Stimulated activated CD4-positive, alpha-beta T cell treated with anti-CD3 and anti-CD28 coated beads, Interleukin-12 subunit alpha, Interleukin-12 subunit beta, amount 100 ng/mL, for 4 hours (primary cell): ENCODE measurements around the gene EAF1.
"Not testable (repeated sequence)": the region's sequence is repeated elsewhere in the genome, so short reads cannot be mapped to it uniquely, and the experiment has no call there.

Experiments used
- DNase-seq: peaks from one replicate; pipeline ENCODE4 v3.0.0-alpha.2; 2020

The EAF1 gene

GRCh38 chr3:15409239-15409638, 18.2 kb upstream of the EAF1 start:
- DNase-seq, result no peak

GRCh38 chr3:15409774-15410173, 17.6 kb upstream of the EAF1 start:
- no peak for DNase-seq

GRCh38 chr3:15410966-15411365, 16.4 kb upstream of the EAF1 start:
- not testable (repeated sequence) for DNase-seq

GRCh38 chr3:15420871-15421270, 6.5 kb upstream of the EAF1 start:
- no peak for DNase-seq

- no peak for DNase-seq
These were observed 749 bp upstream of the EAF1 start for GRCh38 chr3:15426579-15427118.

GRCh38 chr3:15427981-15428380, 583 bp downstream of the EAF1 start:
- no peak for DNase-seq

GRCh38 chr3:15428539-15428938, 1.1 kb downstream of the EAF1 start:
- no peak for DNase-seq

GRCh38 chr3:15429080-15429479, 1.7 kb downstream of the EAF1 start:
- DNase-seq, result no peak

GRCh38 chr3:15430624-15431023, 3.2 kb downstream of the EAF1 start:
- DNase-seq, result no peak

GRCh38 chr3:15431256-15431837, 3.9 kb downstream of the EAF1 start:
- no peak for DNase-seq

GRCh38 chr3:15433531-15433930, 6.1 kb downstream of the EAF1 start:
- DNase-seq, result no peak

- no peak for DNase-seq
These were observed 7.4 kb downstream of the EAF1 start for GRCh38 chr3:15434756-15435155.

- DNase-seq, result no peak
These were observed 8.8 kb downstream of the EAF1 start for GRCh38 chr3:15436246-15436645.

GRCh38 chr3:15438983-15439382, 11.6 kb downstream of the EAF1 start:
- no peak for DNase-seq

- DNase-seq, result no peak
These were observed 12.1 kb downstream of the EAF1 start for GRCh38 chr3:15439476-15439875.

- no peak for DNase-seq
These were observed 13.5 kb downstream of the EAF1 start for GRCh38 chr3:15440891-15441290.

GRCh38 chr3:15443826-15444524, 16.6 kb downstream of the EAF1 start:
- DNase-seq, result no peak

- DNase-seq, result no peak
These were observed 22.3 kb downstream of the EAF1 start for GRCh38 chr3:15449489-15450224.

- DNase-seq, result no peak
These were observed 23.2 kb downstream of the EAF1 start for GRCh38 chr3:15450438-15451215.

GRCh38 chr3:15451216-15452113, 24.1 kb downstream of the EAF1 start:
- no peak for DNase-seq

- no peak for DNase-seq
These were observed 24.8 kb downstream of the EAF1 start for GRCh38 chr3:15452156-15452555.

- DNase-seq, result no peak
These were observed 25.6 kb downstream of the EAF1 start for GRCh38 chr3:15452961-15453360.
